Activated CD8-positive, alpha-beta memory T cell treated with anti-CD3 and anti-CD28 coated beads for 4 hours (primary cell): Measurements from ENCODE around the gene CST7.

Experiments
- DNase-seq, 2 donors: peaks; one replicate each; pipeline ENCODE4 v3.0.0-alpha.2; 2020; ENCODE audit warnings: low read depth in 2 of 2

CST7 gene

GRCh38 chr20:24964506-24964840, 15.4 kb downstream of the CST7 start:
- no peak for DNase-seq

GRCh38 chr20:24965065-24965919, 16.2 kb downstream of the CST7 start:
- no peak for DNase-seq

GRCh38 chr20:24966317-24967012, 17.4 kb downstream of the CST7 start:
- DNase-seq, result no peak

- no peak for DNase-seq
Observed at GRCh38 chr20:24968278-24968800, 19.3 kb downstream of the CST7 start.

- DNase-seq, result no peak
Observed at GRCh38 chr20:24969186-24970029, 20.3 kb downstream of the CST7 start.

- DNase-seq, result no peak
Observed at GRCh38 chr20:24970030-24970553, 21.0 kb downstream of the CST7 start.

GRCh38 chr20:24970754-24971153, 21.7 kb downstream of the CST7 start:
- no peak for DNase-seq

- DNase-seq, result no peak
Observed at GRCh38 chr20:24971376-24972101, 22.5 kb downstream of the CST7 start.

- no peak for DNase-seq
Observed at GRCh38 chr20:24972341-24972740, 23.3 kb downstream of the CST7 start.

GRCh38 chr20:24977336-24977735, 28.3 kb downstream of the CST7 start:
- no peak for DNase-seq

- DNase-seq, result no peak
Observed at GRCh38 chr20:24977797-24978196, 28.7 kb downstream of the CST7 start.

GRCh38 chr20:24978513-24978912, 29.4 kb downstream of the CST7 start:
- DNase-seq, result no peak

GRCh38 chr20:24979036-24979960, 30.2 kb downstream of the CST7 start:
- no peak for DNase-seq

- DNase-seq, result no peak
Observed at GRCh38 chr20:24980291-24981053, 31.4 kb downstream of the CST7 start.

GRCh38 chr20:24981282-24981681, 32.2 kb downstream of the CST7 start:
- no peak for DNase-seq

- no peak for DNase-seq
Observed at GRCh38 chr20:24981790-24982189, 32.7 kb downstream of the CST7 start.

GRCh38 chr20:24983896-24984295, 34.8 kb downstream of the CST7 start:
- no peak for DNase-seq

GRCh38 chr20:24984961-24985640, 36.0 kb downstream of the CST7 start:
- no peak for DNase-seq

- no peak for DNase-seq
Observed at GRCh38 chr20:24985802-24986201, 36.7 kb downstream of the CST7 start.
